Astrocyte (in vitro differentiated cells and primary cell): ENCODE data around the gene CBARP.

ENCODE experiments used
- CTCF ChIP-seq: IDR thresholded peaks from 2 replicates; pipeline ENCODE4 v1.5.1; 2011; ENCODE audit warnings: low read depth, mild to moderate bottlenecking, inconsistent platforms, low read length, moderate library complexity; ENCODE audit not compliant: insufficient read depth
- EZH2 ChIP-seq: IDR thresholded peaks from 2 replicates; pipeline ENCODE4 v1.6.1; 2012; ENCODE audit warnings: mild to moderate bottlenecking, low read length, inconsistent platforms; ENCODE audit not compliant: insufficient read depth

DNA sequence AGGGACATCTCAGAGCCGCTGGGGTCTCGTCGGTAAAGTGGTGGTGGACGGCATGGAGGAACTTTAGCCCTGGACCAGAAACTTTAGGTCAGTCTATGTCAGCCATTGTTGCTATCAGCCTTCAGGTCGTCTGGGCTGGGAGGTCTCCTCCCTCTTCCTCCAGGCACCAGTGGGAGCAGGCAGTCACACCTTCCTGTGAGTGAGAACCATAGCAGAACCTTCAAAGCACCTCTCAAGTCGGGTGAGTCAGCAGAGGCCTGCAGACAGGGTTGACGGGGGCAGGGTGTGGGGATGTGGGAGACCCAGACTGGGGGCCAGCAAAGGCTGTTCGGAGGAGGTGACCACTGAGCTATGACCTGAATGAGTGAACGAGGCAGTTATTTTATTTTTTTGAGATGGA lies 48.4 kb downstream of the CBARP start:
- TF ChIP-seq CTCF (no peak), EZH2 (no peak)
